Neural progenitor cell (in vitro differentiated cells): Measurements from ENCODE around the gene MAD1L1. TPM values are rescaled to one million over a fixed set of nuclear protein-coding genes. Genes with fewer than 3 reads are reported as not detected.

Experiments
- DNase-seq: peaks from one replicate; pipeline ENCODE4 v3.0.0-alpha.2; 2016; ENCODE audit warnings: low spot score
- H2AFZ ChIP-seq: fragments of 200-600 bp; sonication (generic); replicated peaks from 2 replicates; pipeline ENCODE4 v1.6.1; 2016; ENCODE audit warnings: antibody characterized with exemption
- H3F3A ChIP-seq: fragments of 200-600 bp; sonication (generic); 2 replicates; pipeline ENCODE4 v1.6.1; 2016; ENCODE audit warnings: antibody characterized with exemption, low read depth
- H3K27ac ChIP-seq: fragments of 200-600 bp; sonication (generic); 2 replicates; pipeline ENCODE4 v1.5.1; 2016; ENCODE audit warnings: mild to moderate bottlenecking
- H3K27me3 ChIP-seq: fragments of 200-600 bp; sonication (generic); 2 replicates; pipeline ENCODE4 v1.6.1; 2016; ENCODE audit warnings: mild to moderate bottlenecking, moderate library complexity
- H3K36me3 ChIP-seq: fragments of 200-600 bp; sonication (generic); 2 replicates; pipeline ENCODE4 v1.5.1; 2016
- H3K4me1 ChIP-seq: fragments of 200-600 bp; sonication (generic); 2 replicates; pipeline ENCODE4 v1.6.1; 2016; ENCODE audit warnings: mixed run types
- H3K4me2 ChIP-seq: fragments of 200-600 bp; sonication (generic); 2 replicates; pipeline ENCODE4 v1.6.1; 2016
- H3K4me3 ChIP-seq: fragments of 200-600 bp; sonication (generic); 2 replicates; pipeline ENCODE4 v1.5.1; 2016
- H3K79me2 ChIP-seq: fragments of 200-600 bp; sonication (generic); 2 replicates; pipeline ENCODE4 v1.6.1; 2016; ENCODE audit warnings: low read depth
- H3K9ac ChIP-seq: fragments of 200-600 bp; sonication (generic); 2 replicates; pipeline ENCODE4 v1.6.1; 2016
- H3K9me3 ChIP-seq: fragments of 200-600 bp; sonication (generic); 2 replicates; pipeline ENCODE4 v1.5.1; 2016; ENCODE audit warnings: low read depth
- H4K20me1 ChIP-seq: fragments of 200-600 bp; sonication (generic); 2 replicates; pipeline ENCODE4 v1.6.1; 2016; ENCODE audit warnings: low read depth
- H3K27ac Mint-ChIP-seq: 3 replicates; pipeline ENCODE4 v1.8.0; 2021; ENCODE audit warnings: mixed read lengths
- H3K27me3 Mint-ChIP-seq: 2 replicates; pipeline ENCODE4 v1.8.0; 2022; ENCODE audit warnings: low read depth, mild to moderate bottlenecking, inconsistent platforms, moderate library complexity, mixed read lengths; ENCODE audit not compliant: insufficient read depth
- H3K36me3 Mint-ChIP-seq: 3 replicates; pipeline ENCODE4 v1.8.0; 2021; ENCODE audit warnings: mixed read lengths
- H3K4me1 Mint-ChIP-seq: 3 replicates; pipeline ENCODE4 v1.8.0; 2021; ENCODE audit warnings: mixed read lengths
- H3K4me3 Mint-ChIP-seq: 3 replicates; pipeline ENCODE4 v1.8.0; 2021; ENCODE audit warnings: mild to moderate bottlenecking, moderate library complexity, mixed read lengths
- H3K9me3 Mint-ChIP-seq: 3 replicates; pipeline ENCODE4 v1.8.0; 2020; ENCODE audit warnings: mixed read lengths
- CTCF ChIP-seq: fragments of 200-600 bp; sonication (generic); IDR thresholded peaks from 2 replicates; pipeline ENCODE4 v1.5.1; 2017; ENCODE audit warnings: antibody characterized with exemption, mild to moderate bottlenecking
- EZH2 ChIP-seq: fragments of 200-600 bp; sonication (generic); IDR thresholded peaks from 2 replicates; pipeline ENCODE4 v1.6.1; 2017; ENCODE audit warnings: antibody characterized with exemption, mild to moderate bottlenecking, moderate library complexity
- EZH2phosphoT487 ChIP-seq: fragments of 200-600 bp; sonication (generic); IDR thresholded peaks from 2 replicates; pipeline ENCODE4 v1.6.1; 2017; ENCODE audit warnings: antibody characterized with exemption
- total RNA-seq: library from RNA; depleted of rRNA; stranded (reverse); fragments of >200 nt; gene quantifications from 2 replicates; pipeline ENCODE4 v1.2.3, GENCODE V29; 2015; ENCODE audit warnings: low replicate concordance

Gene MAD1L1
- total RNA-seq, 1 donor from 2014 or later: 23.7 TPM

- no peaks in the 10 kb centered on the region for H3K4me1 ChIP-seq
- H3K27ac ChIP-seq: no peak overlapping the region
- H3K4me2 ChIP-seq: no peak overlapping the region
- no peaks in the 10 kb centered on the region for H3K36me3 ChIP-seq
- H3K9me3 ChIP-seq: no peaks in the 10 kb centered on the region
- no peaks in the 10 kb centered on the region for H3K79me2 ChIP-seq
- Mint-ChIP-seq H3K4me3 (no peak overlapping the region), H3K9me3 (no peaks in the 10 kb centered on the region), H3K4me1 (peaks cover 36% of the 10 kb centered on the region), H3K36me3 (peaks cover 4% of the 10 kb centered on the region), H3K27me3 (peaks cover 3% of the 10 kb centered on the region), H3K27ac (no peak overlapping the region)
- H4K20me1 ChIP-seq: peaks cover 2% of the 10 kb centered on the region
- H3K9ac ChIP-seq: no peak overlapping the region
- H2AFZ ChIP-seq: no peak overlapping the region
- DNase-seq: no peak
- no peaks in the 10 kb centered on the region for H3K27me3 ChIP-seq
- H3F3A ChIP-seq: no peaks in the 10 kb centered on the region
- TF ChIP-seq CTCF (no peak), EZH2phosphoT487 (no peak), EZH2 (no peak)
- H3K4me3 ChIP-seq: no peak overlapping the region
Measured at GRCh38 chr7:1848013-1848640, 384.6 kb downstream of the MAD1L1 start.

GRCh38 chr7:1847260-1848001 lies 385.3 kb downstream of the MAD1L1 start:
- no peak overlapping the region for H3K9ac ChIP-seq
- Mint-ChIP-seq H3K27ac (peak overlapping the region; percentile 61), H3K9me3 (no peaks in the 10 kb centered on the region), H3K4me1 (peaks cover 35% of the 10 kb centered on the region), H3K27me3 (peaks cover 3% of the 10 kb centered on the region), H3K4me3 (no peak overlapping the region), H3K36me3 (peaks cover 4% of the 10 kb centered on the region)
- H4K20me1 ChIP-seq: peaks cover 5% of the 10 kb centered on the region
- H3K4me3 ChIP-seq: no peak overlapping the region
- H3K27me3 ChIP-seq: no peaks in the 10 kb centered on the region
- DNase-seq: no peak
- no peak overlapping the region for H3K4me2 ChIP-seq
- no peaks in the 10 kb centered on the region for H3K79me2 ChIP-seq
- no peak for TF ChIP-seq CTCF
- no peak for TF ChIP-seq EZH2
- TF ChIP-seq EZH2phosphoT487: no peak
- no peak overlapping the region for H3K27ac ChIP-seq
- no peak overlapping the region for H2AFZ ChIP-seq
- H3K36me3 ChIP-seq: no peaks in the 10 kb centered on the region
- H3F3A ChIP-seq: no peaks in the 10 kb centered on the region
- H3K4me1 ChIP-seq: no peaks in the 10 kb centered on the region
- no peaks in the 10 kb centered on the region for H3K9me3 ChIP-seq

- H3K4me2 ChIP-seq: no peak overlapping the region
- H3K36me3 ChIP-seq: no peaks in the 10 kb centered on the region
- Mint-ChIP-seq H3K4me1 (peaks cover 35% of the 10 kb centered on the region), H3K36me3 (peaks cover 4% of the 10 kb centered on the region), H3K9me3 (no peaks in the 10 kb centered on the region), H3K27ac (no peak overlapping the region), H3K27me3 (peaks cover 3% of the 10 kb centered on the region), H3K4me3 (no peak overlapping the region)
- peaks cover 5% of the 10 kb centered on the region for H4K20me1 ChIP-seq
- H3K9me3 ChIP-seq: no peaks in the 10 kb centered on the region
- no peaks in the 10 kb centered on the region for H3K27me3 ChIP-seq
- TF ChIP-seq CTCF: no peak
- no peak for TF ChIP-seq EZH2
- no peak for TF ChIP-seq EZH2phosphoT487
- no peak overlapping the region for H2AFZ ChIP-seq
- no peak overlapping the region for H3K9ac ChIP-seq
- no peaks in the 10 kb centered on the region for H3F3A ChIP-seq
- H3K79me2 ChIP-seq: no peaks in the 10 kb centered on the region
- H3K27ac ChIP-seq: no peak overlapping the region
- H3K4me3 ChIP-seq: no peak overlapping the region
- DNase-seq: no peak
- no peaks in the 10 kb centered on the region for H3K4me1 ChIP-seq
Measured at GRCh38 chr7:1846331-1847065, 386.2 kb downstream of the MAD1L1 start.
